CD4-positive, alpha-beta T cell treated with Interleukin-17A for 1 hour (primary cell): ENCODE data around the gene EGLN2.
"Not testable (repeated sequence)": the region's sequence is repeated elsewhere in the genome, so short reads cannot be mapped to it uniquely, and the experiment has no call there.

Source experiments
- DNase-seq: peaks from one replicate; pipeline ENCODE4 v3.0.0-alpha.2; 2020

Gene EGLN2

DNA sequence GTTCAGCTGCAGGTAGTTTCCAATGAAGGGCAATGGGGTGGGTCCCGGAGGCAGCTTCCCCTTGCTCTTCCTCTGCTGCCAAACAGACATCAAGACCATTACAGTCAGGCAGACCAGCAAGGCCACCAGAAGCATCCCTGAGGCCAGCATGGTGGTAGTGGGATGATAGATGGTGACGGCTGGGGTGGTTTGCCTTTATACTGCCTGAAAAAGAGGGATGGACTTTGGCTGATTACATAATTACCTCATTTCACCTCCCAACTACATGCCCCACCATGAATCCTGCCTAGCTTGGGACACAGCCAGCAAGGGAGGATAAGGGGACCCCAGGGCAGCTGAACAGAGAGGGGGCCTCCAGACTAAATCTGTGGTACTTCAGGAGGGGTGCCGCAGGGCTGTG, 51.3 kb downstream of the EGLN2 start, which contains the start of gene CYP2A6:
Gene CYP2A6 (minus strand): TSS at position 171 of the 400 bp plus-strand sequence. CDS start 21 bp downstream, at position 150.
- not testable (repeated sequence) for DNase-seq

DNA sequence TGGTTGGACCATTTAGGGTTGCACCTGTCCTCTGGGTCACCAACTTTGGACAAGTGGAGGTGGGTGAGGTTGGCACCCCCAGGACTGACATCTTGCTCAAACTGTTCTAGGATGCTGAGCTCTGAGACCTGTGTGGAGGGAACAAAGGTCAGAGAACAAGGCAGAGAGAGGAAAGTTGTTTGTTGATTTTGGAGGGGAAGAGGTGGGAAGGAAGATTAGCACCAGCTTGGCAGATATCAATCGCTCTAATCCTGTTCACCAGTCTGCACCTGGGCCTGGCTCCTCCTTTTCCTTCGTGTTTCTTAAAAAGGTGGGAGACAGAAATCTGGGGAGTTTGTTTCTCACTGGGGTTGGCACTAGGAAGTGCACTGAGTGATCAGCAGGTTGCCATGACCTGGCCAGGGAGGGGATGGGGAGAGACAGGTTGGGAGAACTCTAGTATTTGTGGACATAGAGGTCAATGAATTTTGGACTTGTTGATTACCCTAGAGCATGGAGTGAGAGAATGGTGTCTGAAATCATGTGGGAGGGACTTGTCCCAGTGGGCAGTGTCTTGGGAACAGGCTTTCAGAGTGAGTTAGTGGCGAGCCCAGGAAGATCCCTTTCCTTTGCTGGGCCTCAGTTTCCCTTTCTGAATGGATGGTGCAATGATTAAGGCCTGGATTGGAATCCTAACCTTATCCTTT, 53.6 kb downstream of the EGLN2 start:
- not testable (repeated sequence) for DNase-seq
